ENCODE data around the gene REM2.
A peak's percentile ranks its signal among the peaks of the same experiment; 100 is the strongest.

REM2 gene

GRCh38 chr14:22847661-22848341, 35.2 kb upstream of the REM2 start:
- no peak overlapping the region for H4K8ac ChIP-seq (ENCODE audit: low read depth, low read length)
- peak overlapping the region; percentile 38 for H3K18ac ChIP-seq (ENCODE audit: low read length)
- peak; percentile 84 to 89 for DNase-seq
- peaks cover 7% of the 10 kb centered on the region for H3K79me1 ChIP-seq (ENCODE audit: low read length)
- no peaks in the 10 kb centered on the region for H3K9me3 ChIP-seq (ENCODE audit: insufficient read depth, low read depth, low read length)
- no peak overlapping the region for H2AFZ ChIP-seq (ENCODE audit: insufficient read depth, low read length, poor library complexity)
- no peak overlapping the region for H4K91ac ChIP-seq (ENCODE audit: low read depth, low read length)
- H2BK12ac ChIP-seq (ENCODE audit: low read length), result no peak overlapping the region
- peaks cover 43 to 46% of the 10 kb centered on the region in 2 experiments for H3K36me3 ChIP-seq (ENCODE audit: control insufficient read depth in 1 of 2, insufficient read depth in 2 of 2, low read length in 2 of 2)
- peak overlapping the region; percentile 36 for H3K27ac ChIP-seq (ENCODE audit: low read depth, low read length)
- no peak overlapping the region for H3K9ac ChIP-seq (ENCODE audit: low read length)
- H4K12ac ChIP-seq (ENCODE audit: low read depth, low read length), result no peak overlapping the region
- H3K4me1 ChIP-seq (ENCODE audit: control insufficient read depth in 1 of 2, insufficient read depth in 2 of 2, low read length in 2 of 2), result peaks cover 30 to 40% of the 10 kb centered on the region in 2 experiments
- H2BK120ac ChIP-seq (ENCODE audit: insufficient read depth, low read length, poor library complexity), result no peak overlapping the region
- H3K27me3 ChIP-seq (ENCODE audit: insufficient read depth, low read length), result no peaks in the 10 kb centered on the region
- H3K4ac ChIP-seq (ENCODE audit: low read depth, low read length), result no peak overlapping the region
- H2BK5ac ChIP-seq (ENCODE audit: low read depth, low read length, poor library complexity), result peak overlapping the region; percentile 15
- H3K14ac ChIP-seq (ENCODE audit: low read length), result no peak overlapping the region
- H3K4me3 ChIP-seq (ENCODE audit: low read depth, low read length), result no peak overlapping the region
- no peak overlapping the region for H3K4me2 ChIP-seq (ENCODE audit: low read length)
- H3K23ac ChIP-seq (ENCODE audit: low read length), result no peak overlapping the region
- no peaks in the 10 kb centered on the region for H3K79me2 ChIP-seq (ENCODE audit: control insufficient read depth, insufficient read depth, low read length, poor library complexity)
- no peak overlapping the region for H2AK5ac ChIP-seq (ENCODE audit: low read length)
- no CpG with 5 or more reads among the region's 14 CpGs for WGBS (ENCODE audit: extremely low coverage, insufficient coverage, insufficient read length)

DNA sequence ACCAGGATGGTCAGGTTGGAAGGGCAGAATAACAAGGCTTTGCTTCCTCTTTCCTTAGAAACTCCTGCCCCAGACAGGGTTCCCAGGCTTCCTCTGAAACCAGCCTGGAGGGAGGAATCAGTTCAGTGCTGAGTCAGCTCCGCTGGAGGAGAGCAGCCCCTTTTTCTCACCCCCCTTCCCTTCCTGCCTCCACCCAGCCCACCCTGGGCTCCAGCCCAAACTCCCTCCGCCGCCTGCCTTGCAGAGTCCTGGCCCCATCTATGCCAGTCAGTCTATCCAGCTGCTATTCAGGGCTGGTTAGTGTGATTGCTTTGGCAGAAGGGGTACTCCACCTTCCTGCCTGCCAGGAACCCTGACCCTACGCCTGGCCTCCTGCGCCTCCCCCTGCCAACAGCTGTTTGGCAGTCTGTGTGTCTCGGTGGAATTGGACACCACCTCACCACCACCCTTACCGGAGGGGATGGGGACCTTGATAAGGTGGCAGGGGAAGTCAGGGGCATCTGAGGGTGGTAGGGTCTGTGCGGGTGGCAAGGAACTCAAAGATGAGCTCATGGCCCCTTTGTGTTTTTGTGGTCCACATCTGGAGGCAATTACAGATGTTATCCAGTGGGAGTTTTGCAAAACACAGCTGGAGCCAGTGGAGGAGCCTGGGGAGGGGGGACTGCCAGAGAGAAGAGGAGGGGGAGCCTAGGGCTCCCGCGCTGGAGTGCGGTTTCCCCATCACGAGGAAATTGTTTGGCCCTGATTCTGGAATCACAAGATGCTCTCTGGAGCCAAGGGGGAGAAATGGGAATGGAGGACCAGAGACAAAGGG, 34.5 kb upstream of the REM2 start:
- WGBS (ENCODE audit: extremely low coverage, insufficient coverage, insufficient read length), result no CpG with 5 or more reads among the region's 12 CpGs
- no peak overlapping the region for H3K23ac ChIP-seq (ENCODE audit: low read length)

GRCh38 chr14:22849212-22849819, 33.7 kb upstream of the REM2 start:
- H3K27ac ChIP-seq (ENCODE audit: low read depth, low read length), result peak overlapping the region; percentile 8
- peaks cover 28 to 31% of the 10 kb centered on the region in 2 experiments for H3K36me3 ChIP-seq (ENCODE audit: control insufficient read depth in 1 of 2, insufficient read depth in 2 of 2, low read length in 2 of 2)
- H2BK120ac ChIP-seq (ENCODE audit: insufficient read depth, low read length, poor library complexity), result peak overlapping the region; percentile 16
- H2BK12ac ChIP-seq (ENCODE audit: low read length), result peak overlapping the region; percentile 80
- H3K4me3 ChIP-seq (ENCODE audit: low read depth, low read length), result no peak overlapping the region
- no peak overlapping the region for H2AFZ ChIP-seq (ENCODE audit: insufficient read depth, low read length, poor library complexity)
- peaks cover 33 to 44% of the 10 kb centered on the region in 2 experiments for H3K4me1 ChIP-seq (ENCODE audit: control insufficient read depth in 1 of 2, insufficient read depth in 2 of 2, low read length in 2 of 2)
- no peak overlapping the region for H3K4me2 ChIP-seq (ENCODE audit: low read length)
- H2AK5ac ChIP-seq (ENCODE audit: low read length), result peak overlapping the region; percentile 59
- H3K18ac ChIP-seq (ENCODE audit: low read length), result peak overlapping the region; percentile 51
- peak overlapping the region; percentile 9 for H3K4ac ChIP-seq (ENCODE audit: low read depth, low read length)
- no peak overlapping the region for H3K14ac ChIP-seq (ENCODE audit: low read length)
- H3K9ac ChIP-seq (ENCODE audit: low read length), result no peak overlapping the region
- H4K91ac ChIP-seq (ENCODE audit: low read depth, low read length), result peak overlapping the region; percentile 47
- no peaks in the 10 kb centered on the region for H3K9me3 ChIP-seq (ENCODE audit: insufficient read depth, low read depth, low read length)
- DNase-seq, result peak in 1 of 2 donors; percentile 9
- no peak overlapping the region for H2BK5ac ChIP-seq (ENCODE audit: low read depth, low read length, poor library complexity)
- no peaks in the 10 kb centered on the region for H3K27me3 ChIP-seq (ENCODE audit: insufficient read depth, low read length)
- no peak overlapping the region for H3K23ac ChIP-seq (ENCODE audit: low read length)
- peak overlapping the region; percentile 8 for H4K8ac ChIP-seq (ENCODE audit: low read depth, low read length)
- peaks cover 2% of the 10 kb centered on the region for H3K79me2 ChIP-seq (ENCODE audit: control insufficient read depth, insufficient read depth, low read length, poor library complexity)
- no CpG with 5 or more reads among the region's 19 CpGs for WGBS (ENCODE audit: extremely low coverage, insufficient coverage, insufficient read length)
- peak overlapping the region; percentile 55 for H4K12ac ChIP-seq (ENCODE audit: low read depth, low read length)
- peaks cover 11% of the 10 kb centered on the region for H3K79me1 ChIP-seq (ENCODE audit: low read length)

More for the DNA sequence above, 34.5 kb upstream of the REM2 start:
- no peak overlapping the region for H4K12ac ChIP-seq (ENCODE audit: low read depth, low read length)
- H3K18ac ChIP-seq (ENCODE audit: low read length), result peak overlapping the region; percentile 48
- H2BK5ac ChIP-seq (ENCODE audit: low read depth, low read length, poor library complexity), result no peak overlapping the region
- H2BK120ac ChIP-seq (ENCODE audit: insufficient read depth, low read length, poor library complexity), result no peak overlapping the region
- H4K8ac ChIP-seq (ENCODE audit: low read depth, low read length), result peak overlapping the region; percentile 4
- no peak for DNase-seq
- H3K14ac ChIP-seq (ENCODE audit: low read length), result no peak overlapping the region
- peaks cover 2% of the 10 kb centered on the region for H3K79me2 ChIP-seq (ENCODE audit: control insufficient read depth, insufficient read depth, low read length, poor library complexity)
- H3K4me3 ChIP-seq (ENCODE audit: low read depth, low read length), result no peak overlapping the region
- H3K4me1 ChIP-seq (ENCODE audit: control insufficient read depth in 1 of 2, insufficient read depth in 2 of 2, low read length in 2 of 2), result peaks cover 33 to 44% of the 10 kb centered on the region in 2 experiments
- H3K4ac ChIP-seq (ENCODE audit: low read depth, low read length), result no peak overlapping the region
- H4K91ac ChIP-seq (ENCODE audit: low read depth, low read length), result peak overlapping the region; percentile 6
- H3K27ac ChIP-seq (ENCODE audit: low read depth, low read length), result peak overlapping the region; percentile 36
- no peak overlapping the region for H2BK12ac ChIP-seq (ENCODE audit: low read length)
- H3K9me3 ChIP-seq (ENCODE audit: insufficient read depth, low read depth, low read length), result no peaks in the 10 kb centered on the region
- no peak overlapping the region for H2AK5ac ChIP-seq (ENCODE audit: low read length)
- no peak overlapping the region for H3K9ac ChIP-seq (ENCODE audit: low read length)
- no peaks in the 10 kb centered on the region for H3K27me3 ChIP-seq (ENCODE audit: insufficient read depth, low read length)
- H3K79me1 ChIP-seq (ENCODE audit: low read length), result peaks cover 11% of the 10 kb centered on the region
- peaks cover 35 to 38% of the 10 kb centered on the region in 2 experiments for H3K36me3 ChIP-seq (ENCODE audit: control insufficient read depth in 1 of 2, insufficient read depth in 2 of 2, low read length in 2 of 2)
- peak overlapping the region; percentile 19 for H2AFZ ChIP-seq (ENCODE audit: insufficient read depth, low read length, poor library complexity)
- H3K4me2 ChIP-seq (ENCODE audit: low read length), result no peak overlapping the region

GRCh38 chr14:22850944-22851764, 31.9 kb upstream of the REM2 start:
- Histone ChIP-seq H3K18ac (ENCODE audit: low read length) (no peak overlapping the region), H2AFZ (ENCODE audit: insufficient read depth, low read length, poor library complexity) (no peak overlapping the region), H3K4me3 (ENCODE audit: low read depth, low read length) (no peak overlapping the region), H3K27me3 (ENCODE audit: insufficient read depth, low read length) (no peaks in the 10 kb centered on the region), H4K12ac (ENCODE audit: low read depth, low read length) (no peak overlapping the region), H3K4ac (ENCODE audit: low read depth, low read length) (no peak overlapping the region), H3K23ac (ENCODE audit: low read length) (no peak overlapping the region), H3K27ac (ENCODE audit: low read depth, low read length) (peak overlapping the region; percentile 6), H3K9me3 (ENCODE audit: insufficient read depth, low read depth, low read length) (no peaks in the 10 kb centered on the region), H3K4me2 (ENCODE audit: low read length) (no peak overlapping the region), H4K8ac (ENCODE audit: low read depth, low read length) (peak overlapping the region; percentile 2), H2AK5ac (ENCODE audit: low read length) (peak overlapping the region; percentile 11), H3K4me1 (ENCODE audit: control insufficient read depth in 1 of 2, insufficient read depth in 2 of 2, low read length in 2 of 2) (peaks cover 28 to 41% of the 10 kb centered on the region in 2 experiments), H2BK120ac (ENCODE audit: insufficient read depth, low read length, poor library complexity) (peak overlapping the region; percentile 1), H2BK5ac (ENCODE audit: low read depth, low read length, poor library complexity) (peak overlapping the region; percentile 10), H3K36me3 (ENCODE audit: control insufficient read depth in 1 of 2, insufficient read depth in 2 of 2, low read length in 2 of 2) (peaks cover 9 to 12% of the 10 kb centered on the region in 2 experiments), H3K79me1 (ENCODE audit: low read length) (peaks cover 11% of the 10 kb centered on the region), H4K91ac (ENCODE audit: low read depth, low read length) (peak overlapping the region; percentile 68), H3K9ac (ENCODE audit: low read length) (no peak overlapping the region), H3K79me2 (ENCODE audit: control insufficient read depth, insufficient read depth, low read length, poor library complexity) (peaks cover 2% of the 10 kb centered on the region), H2BK12ac (ENCODE audit: low read length) (peak overlapping the region; percentile 9), H3K14ac (ENCODE audit: low read length) (no peak overlapping the region)
- peak; percentile 25 to 37 for DNase-seq
- no CpG with 5 or more reads among the region's 9 CpGs for WGBS (ENCODE audit: extremely low coverage, insufficient coverage, insufficient read length)
